Liver (tissue), 9 donors: ENCODE results near the gene PIP4K2B. TPM values are rescaled to one million over a fixed set of nuclear protein-coding genes. Genes with fewer than 3 reads are reported as not detected.

Experiments used
- DNase-seq: peaks from one replicate; pipeline ENCODE4 v3.0.0-alpha.2; 2017; ENCODE audit warnings: low spot score
- H3K27ac ChIP-seq, 2 donors: one replicate each; pipeline ENCODE4 v1.7.0; 2013; ENCODE audit warnings: inconsistent platforms in 2 of 2, low read length in 2 of 2, control low read depth in 1 of 2, low read depth in 1 of 2, mild to moderate bottlenecking in 1 of 2
- H3K27me3 ChIP-seq, 4 donors: one replicate each; pipeline versions ENCODE4 v1.6.1 to v1.7.0; 2013; ENCODE audit warnings: low read length in 3 of 4, inconsistent platforms in 1 of 4, mild to moderate bottlenecking in 1 of 4, moderate library complexity in 1 of 4; ENCODE audit not compliant: control insufficient read depth in 4 of 4, insufficient read depth in 4 of 4
- H3K36me3 ChIP-seq, 4 donors: one replicate each; pipeline versions ENCODE4 v1.6.1 to v1.7.0; 2013; ENCODE audit warnings: low read length in 3 of 4, mild to moderate bottlenecking in 3 of 4, low read depth in 1 of 4, moderate library complexity in 1 of 4; ENCODE audit not compliant: control insufficient read depth in 4 of 4, insufficient read depth in 3 of 4
- H3K4me1 ChIP-seq, 4 donors: one replicate each; pipeline versions ENCODE4 v1.6.1 to v1.7.0; 2013; ENCODE audit warnings: low read length in 3 of 4, mild to moderate bottlenecking in 3 of 4, moderate library complexity in 1 of 4; ENCODE audit not compliant: control insufficient read depth in 4 of 4, insufficient read depth in 4 of 4
- H3K4me3 ChIP-seq, 3 donors: one replicate each; pipeline versions ENCODE4 v1.6.1 to v1.7.0; 2013; ENCODE audit warnings: low read length in 3 of 3, control low read depth in 1 of 3, low read depth in 1 of 3, mild to moderate bottlenecking in 1 of 3
- H3K9ac ChIP-seq, 2 donors: one replicate each; pipeline ENCODE4 v1.7.0; 2013; ENCODE audit warnings: low read length in 2 of 2, mild to moderate bottlenecking in 2 of 2, moderate library complexity in 2 of 2, control low read depth in 1 of 2, low read depth in 1 of 2
- H3K9me3 ChIP-seq, 4 donors: one replicate each; pipeline versions ENCODE4 v1.6.1 to v1.7.0; 2013; ENCODE audit warnings: low read length in 3 of 4; ENCODE audit not compliant: control insufficient read depth in 4 of 4
- ATF3 ChIP-seq: IDR thresholded peaks from 2 replicates; pipeline ENCODE4 v1.6.1; 2016; ENCODE audit warnings: antibody characterized with exemption
- CTCF ChIP-seq: fragments of 150-350 bp; IDR thresholded peaks from 2 replicates; pipeline ENCODE4 v1.5.1; 2017; ENCODE audit warnings: improper control_type of control experiment, low read depth, low read length; ENCODE audit not compliant: missing input control
- EGR1 ChIP-seq, 2 donors: IDR thresholded peaks; 2 replicates each; pipeline ENCODE4 v1.6.1; 2016 to 2018; ENCODE audit warnings: antibody characterized with exemption in 2 of 2, low read depth in 2 of 2
- FOXA1 ChIP-seq: IDR thresholded peaks from 2 replicates; pipeline ENCODE4 v1.6.1; 2016; ENCODE audit warnings: antibody characterized with exemption
- FOXA2 ChIP-seq: IDR thresholded peaks from 2 replicates; pipeline ENCODE4 v1.6.1; 2016; ENCODE audit warnings: antibody characterized with exemption
- GABPA ChIP-seq, 2 donors: IDR thresholded peaks in 1 of 2; conservative IDR thresholded peaks in 1 of 2; 2 replicates each; pipeline ENCODE4 v1.6.1; 2016; ENCODE audit warnings: antibody characterized with exemption in 2 of 2, mild to moderate bottlenecking in 1 of 2, moderate library complexity in 1 of 2
- HNF4A ChIP-seq, 2 donors: conservative IDR thresholded peaks; 2 replicates each; pipeline ENCODE4 v1.6.1; 2016; ENCODE audit warnings: antibody characterized with exemption in 2 of 2, mild to moderate bottlenecking in 2 of 2
- HNF4G ChIP-seq: IDR thresholded peaks from 2 replicates; pipeline ENCODE4 v1.6.1; 2016; ENCODE audit warnings: antibody characterized with exemption
- JUND ChIP-seq, 2 donors: IDR thresholded peaks; 2 replicates each; pipeline ENCODE4 v1.6.1; 2016; ENCODE audit warnings: antibody characterized with exemption in 2 of 2
- NR2F2 ChIP-seq: IDR thresholded peaks from 2 replicates; pipeline ENCODE4 v1.6.1; 2016; ENCODE audit warnings: antibody characterized with exemption
- RAD21 ChIP-seq, 2 donors: IDR thresholded peaks; 2 replicates each; pipeline ENCODE4 v1.6.1; 2016; ENCODE audit warnings: antibody characterized with exemption in 2 of 2, mild to moderate bottlenecking in 2 of 2
- REST ChIP-seq: IDR thresholded peaks from 2 replicates; pipeline ENCODE4 v1.6.1; 2016; ENCODE audit warnings: antibody characterized with exemption, mild to moderate bottlenecking
- RXRA ChIP-seq, 2 donors: IDR thresholded peaks; 2 replicates each; pipeline ENCODE4 v1.6.1; 2017 to 2018; ENCODE audit warnings: antibody characterized with exemption in 2 of 2, mild to moderate bottlenecking in 1 of 2
- SP1 ChIP-seq: IDR thresholded peaks from 2 replicates; pipeline ENCODE4 v1.6.1; 2018; ENCODE audit warnings: antibody characterized with exemption, mild to moderate bottlenecking
- TAF1 ChIP-seq: conservative IDR thresholded peaks from 2 replicates; pipeline ENCODE4 v1.6.1; 2016; ENCODE audit warnings: antibody characterized with exemption, mild to moderate bottlenecking
- YY1 ChIP-seq: IDR thresholded peaks from 2 replicates; pipeline ENCODE4 v1.6.1; 2016; ENCODE audit warnings: antibody characterized with exemption, mild to moderate bottlenecking
- ZBTB33 ChIP-seq: IDR thresholded peaks from 2 replicates; pipeline ENCODE4 v1.6.1; 2016; ENCODE audit warnings: antibody characterized with exemption
- WGBS: extraction: QIAGEN DNeasy Blood & Tissue Kit; methylation state at CpG from one replicate; pipeline ENCODE4 v1.1.7; 2013; 5-methylcytosine and 5-hydroxymethylcytosine counted together
- polyA plus RNA-seq, 2 donors: library from polyadenylated mRNA; stranded (reverse) in 1 of 2; unstranded in 1 of 2; fragments of 200-250 nt in 1 of 2; fragments of >200 nt in 1 of 2; fragmentation: Nextera tagmentation in 1 of 2; extraction: Ambion mirVana in 1 of 2; gene quantifications; one replicate each; pipeline versions ENCODE4 v1.2.1 to v1.2.3, GENCODE V29; 2013 to 2015
- total RNA-seq, 2 donors: library from RNA; depleted of rRNA; stranded (reverse); fragments of >200 nt; gene quantifications; one replicate each; pipeline ENCODE4 v1.2.3, GENCODE V29; 2014
- TF ChIP-seq, protein P1 (sequence below): IDR thresholded peaks from 2 replicates; pipeline ENCODE4 v1.6.1; 2016; ENCODE audit warnings: antibody characterized with exemption
- donor health status: healthy.
- donor health status: healthy.
- donor health status: healthy.
- donor health status: healthy.
- donor health status: healthy.

PIP4K2B gene
- total RNA-seq (10 to 100 TPM; 18.2 to 21.5 TPM), polyA plus RNA-seq (1 to 10 TPM; 2.4 to 9.0 TPM)

DNA sequence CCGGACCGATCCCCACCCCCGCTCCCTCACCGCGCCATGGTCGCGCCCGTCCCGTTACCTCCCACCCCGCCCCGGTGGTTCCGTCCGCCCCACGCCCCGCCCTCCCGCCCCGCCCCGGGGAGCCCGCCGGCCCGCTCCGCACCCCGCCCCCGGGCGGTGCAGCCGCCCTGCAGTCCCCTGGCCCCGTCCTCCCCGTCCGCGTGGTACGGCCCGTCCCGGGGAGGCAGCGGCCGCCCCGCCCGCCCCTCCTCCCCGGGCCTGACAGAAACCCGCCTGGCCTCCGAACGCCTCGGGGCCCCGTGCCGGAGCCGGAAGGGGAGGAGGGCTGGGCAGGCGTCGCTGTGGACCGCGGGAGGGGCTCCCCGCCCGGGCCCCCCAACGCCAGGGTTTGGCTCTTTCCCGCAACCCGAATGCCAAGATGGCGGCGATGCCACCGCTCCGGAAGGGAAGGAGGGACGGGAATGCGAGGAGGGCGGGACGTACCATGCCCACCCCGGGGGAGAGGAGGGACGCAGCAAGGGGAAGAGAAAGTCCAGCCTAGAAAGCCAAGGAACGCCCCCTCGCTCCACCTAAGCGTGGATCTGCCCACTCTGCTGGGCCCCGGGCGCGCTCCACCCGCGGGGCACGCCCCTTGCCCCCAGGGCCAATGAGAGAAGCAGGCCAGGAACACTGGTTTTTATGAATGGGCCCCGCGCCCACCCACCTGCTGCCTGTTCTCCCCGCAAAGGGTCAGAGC, at the start of gene PIP4K2B:
Gene PIP4K2B, minus strand, starts transcription at position 56 of the 736 bp plus-strand sequence. CDS start 132 bp downstream, outside the sequence.
- peak within 1 kb of the TSS; percentile 93 to 99 for H3K27ac ChIP-seq
- peak; percentile 76 for TF ChIP-seq SP1
- TF ChIP-seq HNF4G, result no peak
- TF ChIP-seq YY1, result peak; percentile 97
- peak; percentile 82 for TF ChIP-seq NR2F2
- TF ChIP-seq, protein P1, sequence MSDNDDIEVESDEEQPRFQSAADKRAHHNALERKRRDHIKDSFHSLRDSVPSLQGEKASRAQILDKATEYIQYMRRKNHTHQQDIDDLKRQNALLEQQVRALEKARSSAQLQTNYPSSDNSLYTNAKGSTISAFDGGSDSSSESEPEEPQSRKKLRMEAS, result peak; percentile 73
- peak; percentile 16 for TF ChIP-seq FOXA2
- TF ChIP-seq CTCF, result no peak
- peak; percentile 10 for TF ChIP-seq ZBTB33
- peak in 1 of 2 donors; percentile 54 for TF ChIP-seq RXRA (IDR thresholded peaks at IDR 0.05)
- peak; percentile 80 to 88 for TF ChIP-seq EGR1 (IDR thresholded peaks at IDR 0.05; ENCODE audit: low read depth in 2 of 2)
- peak; percentile 45 to 68 for TF ChIP-seq GABPA (IDR thresholded peaks at IDR 0.05 in 1 of 2, conservative IDR thresholded peaks at IDR 0.05 in 1 of 2)
- TF ChIP-seq JUND (IDR thresholded peaks at IDR 0.05), result no peak
- TF ChIP-seq TAF1, result no peak
- TF ChIP-seq HNF4A (conservative IDR thresholded peaks at IDR 0.05), result peak; percentile 58 to 65
- TF ChIP-seq ATF3, result no peak
- TF ChIP-seq FOXA1, result no peak
- TF ChIP-seq REST, result peak; percentile 30
- peak in 1 of 2 donors; percentile 24 for TF ChIP-seq RAD21 (IDR thresholded peaks at IDR 0.05)
- WGBS, result under 1% methylated on average over 74 of the region's 76 CpGs
- H3K27me3 ChIP-seq, result no peaks in the 10 kb centered on the region
- H3K4me3 ChIP-seq, result peak within 1 kb of the TSS; percentile 82 to 89 (median 82)
- no peaks in the 10 kb centered on the region for H3K9me3 ChIP-seq
- H3K9ac ChIP-seq, result peak within 1 kb of the TSS; percentile 54 to 81
- H3K36me3 ChIP-seq, result peaks cover 9 to 31% (median 28%) of the 10 kb centered on the region in 4 donors
- peaks cover 4 to 37% (median 26%) of the 10 kb centered on the region in 4 donors for H3K4me1 ChIP-seq
- DNase-seq, result peak; percentile 95
